Fibroblast of skin of right quadriceps (primary cell): ENCODE results near the gene TBX4.

ENCODE experiments used
- DNase-seq: peaks from one replicate; pipeline ENCODE4 v3.0.0-alpha.2; 2013

The TBX4 gene

DNA sequence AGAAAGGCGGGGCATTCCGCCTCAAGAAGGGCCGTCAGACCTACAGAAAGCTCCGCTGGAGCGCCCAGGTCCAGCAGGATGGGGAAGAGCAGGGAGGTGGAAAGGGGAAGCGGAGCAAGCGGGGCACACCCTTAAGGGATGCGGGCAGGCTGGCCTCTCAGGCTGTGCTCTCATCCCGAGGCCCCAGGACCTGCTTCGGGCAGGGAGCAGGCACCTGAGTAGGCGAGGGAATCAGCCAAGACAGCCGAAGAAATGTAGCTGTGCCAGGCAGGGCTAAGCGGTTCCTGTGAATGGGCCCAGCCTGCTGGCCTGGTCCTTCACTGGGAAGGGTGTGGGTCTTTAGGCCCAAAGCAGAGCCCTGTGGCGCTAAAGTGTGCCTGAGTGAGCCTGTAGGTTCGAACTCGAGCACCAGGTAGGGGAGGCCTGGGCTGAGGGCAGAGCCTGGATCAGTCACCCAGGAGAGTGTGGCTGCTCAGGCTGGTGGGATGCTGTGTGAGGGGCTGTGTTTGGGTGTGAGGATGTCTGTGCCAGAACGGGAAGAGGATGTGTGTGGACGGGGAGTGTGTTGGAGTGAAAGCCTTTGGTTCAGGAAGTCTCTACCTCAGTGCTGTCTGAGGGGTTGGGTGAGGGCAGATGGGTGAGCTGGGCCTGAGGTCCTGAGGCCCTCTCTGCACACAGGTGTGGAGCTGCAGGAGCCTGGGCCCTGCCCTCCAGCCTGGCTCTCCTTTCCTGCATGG is 3.3 kb downstream of the TBX4 start:
- no peak for DNase-seq

DNA sequence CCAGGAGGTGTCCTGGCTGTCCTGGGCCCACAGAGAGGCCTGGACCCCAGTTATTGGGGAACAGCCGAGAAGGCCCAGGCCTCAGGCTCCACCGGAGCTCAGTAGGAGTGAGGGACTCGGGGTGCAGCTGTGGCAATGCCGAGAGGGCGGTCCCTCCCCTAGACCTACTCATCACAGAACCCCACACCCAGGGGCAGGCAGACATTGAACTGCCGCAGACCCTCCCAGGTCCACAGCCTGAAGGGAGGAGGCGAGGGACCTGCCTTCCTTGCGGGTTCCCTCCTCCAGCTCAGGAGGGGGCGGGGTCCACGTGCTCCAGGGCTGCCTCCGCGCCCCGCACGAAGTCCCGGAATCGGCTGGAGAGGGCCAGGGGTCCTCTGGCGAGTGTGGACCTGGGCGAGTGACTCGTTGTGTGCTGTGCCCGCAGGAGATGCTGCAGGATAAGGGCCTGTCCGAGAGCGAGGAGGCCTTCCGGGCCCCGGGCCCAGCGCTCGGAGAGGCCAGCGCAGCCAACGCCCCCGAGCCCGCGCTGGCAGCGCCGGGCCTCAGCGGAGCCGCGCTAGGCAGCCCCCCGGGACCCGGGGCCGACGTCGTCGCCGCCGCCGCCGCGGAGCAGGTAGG is 3.9 kb downstream of the TBX4 start:
- no peak for DNase-seq

DNA sequence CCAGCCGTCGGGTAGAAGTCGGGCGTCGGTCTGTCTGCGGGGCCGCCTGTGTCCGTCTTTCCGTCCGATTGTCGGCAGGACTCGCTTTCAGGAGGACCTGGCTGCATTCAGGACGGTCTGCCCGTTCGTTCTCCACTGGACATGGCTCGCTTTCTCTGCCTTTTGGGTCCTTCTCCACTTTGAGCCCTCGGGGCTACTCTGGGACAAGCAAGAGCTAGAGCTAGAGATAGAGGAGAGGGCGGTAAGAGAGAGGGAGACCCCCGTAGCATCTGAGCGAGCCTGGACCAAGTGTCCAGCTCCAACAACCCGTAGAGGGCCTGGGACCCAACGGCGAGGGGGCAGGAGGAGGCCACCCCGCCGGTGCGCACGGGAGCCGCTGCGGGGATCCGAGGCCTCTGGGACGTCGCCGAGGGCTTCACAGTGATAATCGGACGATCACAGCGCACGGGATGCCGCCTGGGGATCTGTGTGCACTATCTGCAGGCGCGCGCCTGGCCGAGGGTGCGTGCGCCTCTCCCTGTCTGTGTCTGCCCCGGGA is 4.5 kb downstream of the TBX4 start:
- DNase-seq: no peak

DNA sequence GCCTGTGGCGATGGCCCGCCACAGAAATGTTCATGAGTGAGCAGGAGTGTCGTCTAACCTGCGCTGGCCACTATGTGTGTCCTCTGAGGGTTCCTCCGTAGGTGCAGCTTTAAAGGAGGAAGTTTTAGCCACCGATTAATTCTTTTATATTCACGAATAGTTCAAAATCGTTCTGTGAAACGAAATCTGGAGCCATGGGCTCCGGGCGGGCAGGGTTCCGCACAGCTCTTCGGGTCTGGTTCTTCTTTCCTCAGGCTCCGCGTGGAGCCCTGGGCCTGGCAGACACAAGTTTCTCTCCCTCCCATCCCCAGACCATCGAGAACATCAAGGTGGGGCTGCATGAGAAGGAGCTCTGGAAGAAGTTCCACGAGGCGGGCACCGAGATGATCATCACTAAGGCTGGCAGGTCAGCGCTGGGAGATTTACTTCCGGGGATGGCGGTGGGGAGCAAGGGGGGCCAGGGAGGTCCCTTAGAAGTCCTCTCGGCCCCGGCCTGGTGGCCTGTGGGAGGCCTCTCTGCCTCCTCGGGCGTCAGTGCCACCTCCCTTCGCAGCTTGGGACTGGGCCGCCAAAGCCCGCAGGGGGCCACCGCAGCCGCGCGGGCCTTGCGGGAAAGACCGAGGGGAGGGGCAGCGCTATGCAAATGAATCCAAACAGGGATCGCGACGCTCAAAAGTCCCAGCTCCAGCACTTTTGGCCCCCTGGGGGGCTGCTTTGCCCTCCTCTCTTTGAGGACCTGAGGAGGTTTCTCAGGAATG is 5.2 kb downstream of the TBX4 start:
- DNase-seq: no peak

DNA sequence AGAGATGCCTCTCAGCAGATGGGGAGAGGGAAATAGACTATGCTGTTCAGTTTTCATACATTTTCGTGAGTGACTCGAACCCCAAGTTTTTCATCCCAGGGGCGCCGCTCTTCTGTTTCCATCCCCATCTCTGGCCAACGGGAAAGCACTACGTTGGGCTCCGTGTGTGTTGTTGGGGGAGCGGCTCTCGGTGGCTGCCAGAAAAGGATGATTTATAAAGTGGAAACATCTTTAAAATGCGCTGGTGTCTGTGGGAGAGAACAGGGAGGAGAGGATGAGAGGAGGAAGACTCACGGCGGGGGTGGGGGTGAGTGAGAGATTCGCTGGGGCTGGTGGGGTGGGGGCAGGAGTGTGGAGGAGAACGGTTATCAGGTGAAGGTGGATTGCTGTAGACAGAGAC is 5.8 kb downstream of the TBX4 start:
- DNase-seq: no peak

DNA sequence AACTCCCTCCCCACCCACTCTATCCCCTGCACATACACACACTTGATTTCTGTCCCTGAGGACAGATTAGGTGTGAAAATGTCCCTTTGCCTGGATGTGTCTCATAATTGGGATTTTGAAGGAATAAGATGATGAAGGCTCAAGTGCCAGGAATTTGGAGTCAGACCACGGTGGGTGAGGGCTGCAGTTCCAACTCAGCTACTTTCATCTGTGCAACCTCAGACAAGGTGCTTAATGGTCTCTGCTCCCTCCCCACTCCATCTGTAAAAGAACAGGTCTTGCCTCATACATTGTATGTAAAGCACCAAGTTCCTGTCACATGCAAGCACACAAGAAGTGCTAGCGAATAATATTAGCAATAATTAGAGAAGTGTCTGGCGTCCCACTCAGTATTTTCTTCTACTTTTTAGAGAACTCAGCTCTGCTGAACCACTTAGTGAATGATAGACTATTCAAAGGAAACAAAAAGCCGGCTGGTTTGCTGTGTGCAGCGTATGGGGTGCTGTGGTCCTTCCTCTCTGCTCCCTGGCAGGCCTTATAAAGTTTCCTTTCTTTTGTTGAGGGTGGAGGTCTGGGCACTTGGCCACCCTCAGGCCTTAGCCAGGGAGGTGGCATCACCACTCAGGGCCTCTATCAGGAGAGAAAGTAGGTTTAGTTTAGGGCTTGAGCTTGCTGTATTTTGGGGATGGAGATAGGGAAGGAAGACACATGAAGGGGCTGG is 6.4 kb downstream of the TBX4 start:
- DNase-seq: no peak

DNA sequence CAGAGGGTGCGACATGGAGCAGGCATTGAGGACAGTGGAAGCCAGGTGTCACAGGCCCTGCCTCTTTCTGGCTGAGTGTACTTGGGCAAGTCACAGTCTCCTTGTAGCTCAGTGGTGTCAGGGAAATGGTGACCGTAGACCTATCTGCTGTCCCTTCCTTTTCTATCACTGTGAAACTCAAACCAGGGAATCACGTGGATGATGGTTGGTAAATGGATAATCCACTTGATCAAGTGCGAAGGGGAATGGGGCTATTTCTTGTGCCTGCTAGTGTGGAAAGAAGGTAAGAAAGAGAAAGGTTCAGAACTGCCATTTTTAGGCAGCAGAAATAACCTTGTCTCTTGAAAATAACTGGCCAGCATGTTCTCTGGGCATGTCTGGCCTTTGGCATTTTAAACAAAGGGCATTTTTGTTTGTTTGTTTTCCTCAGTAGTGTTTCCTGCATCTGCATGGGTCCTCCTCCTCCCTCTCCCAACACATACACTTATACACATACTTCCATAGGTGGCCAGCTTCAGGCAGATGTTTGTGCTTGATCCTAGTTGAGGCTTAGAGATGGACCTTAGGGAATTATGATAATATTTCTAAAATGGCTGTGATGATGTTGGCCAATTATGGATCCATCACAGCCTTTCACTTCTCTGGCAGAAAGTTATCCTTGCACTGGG is 7.1 kb downstream of the TBX4 start:
- DNase-seq: no peak

DNA sequence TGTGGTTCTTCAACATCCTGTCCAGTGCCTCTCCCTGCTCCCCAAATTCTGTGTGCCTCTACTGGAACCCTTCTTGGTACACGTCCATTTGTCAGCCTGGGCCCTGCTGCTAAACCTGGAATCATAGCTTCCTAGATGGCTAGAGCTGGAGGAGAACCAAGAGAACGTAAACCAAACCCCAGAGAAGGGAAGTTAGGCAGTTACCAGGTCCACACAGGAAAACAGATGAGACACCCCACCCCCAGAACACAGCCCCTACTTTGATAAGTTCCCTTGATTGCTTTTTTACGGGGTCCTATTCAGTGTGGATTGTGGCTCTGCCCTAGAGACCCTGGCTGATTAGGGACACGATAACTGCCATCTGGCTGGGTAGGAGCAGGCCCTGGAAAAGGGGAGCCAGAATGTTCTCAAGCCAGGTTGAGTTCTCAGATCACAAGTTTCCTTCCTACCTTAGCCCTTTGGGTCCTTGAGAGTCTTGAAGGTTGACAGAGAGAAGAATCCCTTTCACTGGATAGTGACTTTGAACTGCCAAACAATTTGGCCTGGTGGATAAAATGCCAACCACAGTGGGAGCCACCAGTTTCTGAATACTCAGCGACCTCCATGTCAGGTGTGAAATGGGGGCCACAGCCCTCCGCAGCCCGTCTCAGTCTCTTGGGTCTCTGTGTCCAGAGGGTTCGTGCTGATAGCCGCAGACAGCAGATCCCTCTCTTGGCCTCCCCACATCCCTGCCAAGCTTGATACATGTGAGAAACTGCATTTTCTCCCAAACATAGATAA is 7.9 kb downstream of the TBX4 start:
- DNase-seq: no peak

DNA sequence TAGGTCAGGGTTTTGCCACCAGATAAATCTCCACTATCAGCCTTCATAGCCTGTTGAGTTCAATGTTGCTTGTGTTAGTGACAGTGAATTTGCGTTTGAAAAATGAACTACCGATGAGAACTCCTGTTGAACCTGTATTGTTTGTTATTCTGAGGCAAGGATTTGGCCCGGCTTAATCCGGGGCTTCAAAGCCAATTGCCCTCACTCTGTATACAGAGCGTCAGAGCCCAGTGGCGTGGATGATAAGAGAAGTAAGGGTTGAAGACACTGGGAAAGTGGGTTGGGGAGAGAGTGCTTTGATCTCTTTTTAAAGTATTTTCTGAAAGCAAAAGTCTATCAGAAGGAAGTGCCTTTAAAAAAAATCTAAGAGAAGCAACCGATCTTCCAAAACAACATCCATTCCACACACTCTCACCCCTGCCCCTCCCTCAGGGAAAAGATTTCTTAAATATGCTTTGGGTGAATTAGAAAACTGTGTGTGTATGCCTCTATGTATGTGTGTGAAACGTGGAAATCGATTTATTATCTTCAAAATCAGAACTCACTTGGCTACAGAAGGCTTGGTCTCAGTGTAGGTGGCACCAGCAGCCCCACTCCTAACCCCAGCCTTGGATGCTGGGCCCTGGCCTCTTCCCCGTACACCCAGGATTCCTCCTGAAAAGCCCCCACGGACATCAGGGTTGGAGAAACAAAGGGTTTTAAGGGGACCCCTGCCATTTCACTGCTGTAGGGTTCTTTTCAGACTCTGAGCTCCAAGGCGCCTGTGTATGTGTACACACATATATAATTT is 8.8 kb downstream of the TBX4 start:
- DNase-seq: no peak

DNA sequence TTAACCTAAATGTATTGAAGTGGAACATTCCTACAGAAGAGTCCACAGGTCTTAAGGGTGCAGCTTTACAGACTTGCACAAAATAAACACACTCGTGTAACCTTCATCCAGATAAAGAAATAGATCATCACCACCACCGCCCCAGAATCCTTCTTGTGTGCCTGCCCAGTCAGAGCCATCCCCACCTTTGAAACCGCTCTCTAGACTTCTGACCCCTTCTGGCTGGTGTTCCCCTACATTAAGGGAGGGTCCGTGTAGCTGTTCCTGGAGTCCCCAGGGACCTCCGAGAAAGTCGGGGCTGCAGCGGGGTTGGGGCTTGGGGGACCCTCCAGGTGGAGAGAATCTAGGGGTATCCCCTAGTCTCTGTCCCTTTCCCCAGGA is 9.4 kb downstream of the TBX4 start:
- no peak for DNase-seq

DNA sequence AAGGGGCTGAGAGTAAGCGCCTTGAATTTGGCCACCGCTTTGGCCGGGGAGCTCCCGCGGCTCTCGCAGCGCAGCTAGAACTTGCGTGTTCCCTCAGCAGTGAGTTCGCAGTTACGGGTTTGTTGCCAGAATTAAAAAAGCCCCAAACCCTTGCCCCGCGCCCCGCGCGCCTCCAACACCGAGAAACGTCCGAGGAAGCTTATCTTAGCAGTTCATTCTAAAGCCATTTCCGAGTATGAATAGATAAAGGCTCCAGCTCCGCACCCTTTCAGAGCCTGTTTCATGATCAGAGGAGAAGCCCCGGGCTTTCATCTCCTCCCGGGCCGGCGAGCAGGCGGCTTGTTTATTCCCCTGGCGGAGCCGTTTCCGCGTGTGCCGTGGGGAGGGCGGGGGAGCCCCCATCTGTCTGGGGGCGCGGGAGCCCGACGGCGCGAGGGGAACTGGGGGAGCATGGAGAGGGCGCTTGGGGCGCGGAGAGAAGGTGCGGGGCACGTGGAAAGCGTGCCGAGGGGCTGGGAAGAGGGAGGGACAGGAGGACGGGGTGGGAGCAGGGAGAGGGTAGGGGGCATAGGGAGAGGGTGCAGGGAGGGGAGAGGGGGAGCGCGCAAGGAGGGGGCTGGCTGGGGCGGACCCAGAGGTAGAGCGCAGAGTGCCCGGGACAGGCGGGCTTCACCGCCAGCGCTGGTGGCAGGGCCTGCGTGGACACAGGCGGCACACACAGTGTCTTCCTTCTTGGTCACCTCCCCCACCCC is 9.9 kb downstream of the TBX4 start:
- no peak for DNase-seq

DNA sequence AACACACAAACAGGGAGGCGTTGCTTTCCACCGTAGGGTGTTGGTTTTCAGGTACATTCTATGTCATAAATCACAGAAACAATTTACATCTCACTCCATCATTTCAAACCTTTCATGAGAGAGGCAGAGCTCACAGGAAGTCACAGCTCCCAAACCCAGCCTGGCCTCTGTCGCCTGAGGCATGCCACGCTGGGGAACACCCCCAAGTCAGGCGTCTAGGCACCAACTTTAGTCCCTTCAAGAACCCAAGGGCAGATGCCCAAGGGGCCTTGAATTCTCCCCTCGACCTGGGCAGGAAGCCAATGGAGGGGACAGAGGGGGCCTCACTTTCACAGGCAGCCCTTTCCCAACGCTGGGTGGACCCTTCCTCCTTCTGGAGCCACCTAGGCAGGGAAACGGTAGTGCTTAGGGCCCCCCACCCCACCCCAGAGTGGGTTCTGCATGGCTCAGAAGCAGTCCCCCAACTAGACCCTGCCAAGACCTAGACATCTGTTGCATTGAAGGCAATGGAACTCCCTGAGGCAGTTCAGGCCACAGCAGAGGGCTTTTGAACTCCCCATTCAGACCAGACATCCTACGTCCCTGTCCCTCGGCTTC is 10.6 kb downstream of the TBX4 start:
- DNase-seq: no peak

DNA sequence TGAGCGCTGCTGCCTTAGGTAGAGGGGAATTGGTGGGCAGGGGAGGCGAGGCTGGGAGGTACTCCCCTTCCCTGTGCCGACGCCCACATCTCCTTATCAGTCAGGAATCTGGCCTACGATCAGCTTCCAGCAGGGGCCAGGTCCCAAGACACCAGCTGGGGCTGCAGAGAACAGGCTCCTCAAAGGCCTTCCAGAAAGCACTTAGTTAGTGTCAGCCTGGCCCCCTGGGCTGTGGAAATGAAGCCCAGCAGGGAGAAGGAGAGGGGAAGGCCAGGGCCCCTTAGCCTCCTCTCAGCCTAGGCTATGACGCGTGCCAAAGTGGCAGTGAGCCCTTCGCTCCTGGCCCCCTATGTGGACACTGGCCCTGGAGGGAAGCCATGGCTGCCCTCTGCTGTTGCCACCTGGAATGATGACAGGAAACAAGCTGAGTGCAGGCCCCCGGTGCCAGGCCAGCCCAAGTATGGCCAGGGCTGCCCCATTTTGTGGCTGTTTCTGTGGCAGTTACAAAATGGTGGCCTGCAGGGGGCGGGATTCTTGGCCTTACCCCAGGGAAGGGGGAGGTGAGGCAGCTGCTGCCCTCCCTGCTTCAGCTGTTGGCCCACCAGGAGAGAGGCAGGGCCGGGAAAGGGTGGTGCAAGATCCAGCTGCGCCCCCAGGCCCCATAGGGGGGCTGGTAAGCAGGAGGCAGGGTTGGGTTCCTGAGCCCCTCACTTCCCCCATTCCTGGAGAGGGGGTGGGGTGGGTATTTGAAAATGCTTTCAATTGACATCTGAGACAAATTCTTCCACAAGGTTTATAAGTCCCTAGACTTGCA is 11.3 kb downstream of the TBX4 start:
- DNase-seq: no peak

DNA sequence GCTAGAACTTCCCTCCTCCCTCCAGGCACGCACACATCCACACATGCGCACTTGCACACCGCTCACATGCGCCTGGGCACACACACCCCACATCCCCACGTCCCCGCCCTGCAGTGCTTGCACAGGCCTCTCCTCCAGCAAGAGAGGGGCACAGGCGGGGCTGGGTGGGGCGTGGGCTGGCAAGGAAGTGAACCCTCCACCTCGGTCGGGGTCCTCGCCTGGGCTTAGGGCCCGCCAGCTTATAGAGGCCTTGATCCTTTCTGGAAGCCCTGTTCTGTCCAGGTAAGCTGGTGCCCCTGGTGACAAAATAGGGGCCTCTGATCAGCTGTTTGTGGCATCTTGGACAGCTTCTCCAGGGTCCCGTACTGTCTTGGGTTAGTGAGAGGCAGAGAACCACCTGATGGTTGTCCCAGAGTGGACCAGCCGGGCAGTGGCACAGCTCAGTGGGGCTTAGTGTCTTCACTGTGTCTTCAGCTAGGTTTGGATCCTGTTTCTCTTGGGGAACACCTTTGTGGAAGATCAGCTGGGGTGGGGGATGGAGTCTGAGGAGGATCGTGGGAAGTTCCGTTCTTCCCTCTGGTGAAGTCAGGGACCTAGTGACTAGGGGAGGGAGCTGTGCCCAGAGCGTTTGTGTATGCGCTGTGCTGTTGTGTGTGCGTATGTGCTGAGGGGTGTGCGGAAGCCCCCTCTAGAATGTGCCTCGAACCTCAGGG is 12.1 kb downstream of the TBX4 start:
- DNase-seq: no peak

DNA sequence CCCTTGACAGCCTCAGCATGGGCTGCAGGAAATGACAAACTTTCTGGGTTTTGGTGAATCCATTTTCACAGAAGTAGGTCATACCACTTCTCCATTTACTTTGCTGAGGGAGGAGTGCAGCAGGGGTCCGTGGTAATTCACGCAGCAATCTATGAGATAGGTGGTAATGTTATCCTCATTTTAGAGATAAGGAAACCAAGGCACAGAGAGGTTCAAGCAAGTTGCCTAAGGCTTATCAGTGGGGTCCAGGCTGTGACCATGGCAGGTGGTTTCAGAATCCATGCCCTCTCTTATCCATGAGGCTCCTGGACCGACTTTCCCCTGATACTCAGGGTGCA is 12.6 kb downstream of the TBX4 start:
- DNase-seq: no peak

DNA sequence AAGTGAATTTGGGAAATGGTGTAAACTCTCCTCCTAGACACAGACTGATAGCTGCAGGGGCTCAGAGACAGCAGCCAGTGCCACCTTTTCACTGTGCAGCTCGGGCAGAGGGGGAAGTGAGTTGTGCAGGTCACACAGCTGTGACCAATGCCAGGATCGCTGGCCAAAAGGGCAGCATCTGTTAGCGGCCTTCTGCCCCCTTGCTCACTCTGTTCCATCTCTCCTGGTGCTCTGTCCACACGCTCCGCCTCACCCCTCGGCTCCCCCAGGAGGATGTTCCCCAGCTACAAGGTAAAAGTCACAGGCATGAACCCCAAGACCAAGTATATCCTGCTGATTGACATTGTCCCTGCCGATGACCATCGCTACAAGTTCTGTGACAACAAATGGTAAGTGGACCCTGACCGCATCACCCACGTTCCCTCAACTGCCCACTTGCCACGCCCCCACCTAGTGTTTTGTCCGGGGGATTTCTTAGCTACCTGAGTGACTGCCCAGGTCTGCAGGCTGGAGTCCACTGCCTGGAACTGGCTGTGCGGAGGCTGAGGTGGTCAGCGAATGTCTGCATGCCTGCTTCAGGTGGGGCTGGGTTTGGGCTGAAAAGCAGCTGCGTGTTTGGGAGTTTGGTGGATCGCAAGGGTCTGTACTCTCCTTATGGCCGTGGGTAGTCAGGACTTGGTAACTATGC is 13.5 kb downstream of the TBX4 start:
- no peak for DNase-seq

DNA sequence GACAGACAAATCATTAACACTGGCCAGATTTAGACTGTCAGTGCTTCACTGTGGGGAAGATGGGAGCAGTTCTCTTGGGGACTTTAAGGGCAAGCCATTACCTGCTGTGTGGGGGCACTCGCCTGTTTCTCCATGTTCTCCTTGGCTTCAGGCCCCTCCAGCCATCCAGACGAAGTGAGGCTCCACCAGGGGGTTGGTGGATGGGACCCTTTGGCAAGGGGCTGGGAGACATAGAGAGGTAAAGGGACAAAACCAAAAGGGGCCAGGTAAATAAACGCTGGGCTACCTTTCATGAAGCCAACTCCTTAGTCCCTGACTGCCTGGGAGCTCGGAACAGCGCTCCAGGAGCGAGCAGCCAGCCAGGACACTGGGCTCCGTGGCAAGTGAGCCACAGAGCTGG is 14.0 kb downstream of the TBX4 start:
- DNase-seq: no peak
